A673 (cell line): ENCODE measurements around the gene PKP1. TPM values are rescaled to one million over a fixed set of nuclear protein-coding genes. Genes with fewer than 3 reads are reported as not detected.

Experiments
- BruUV-seq: library from RNA; stranded (reverse); fragments of 400-500 nt; replicated peaks from 2 replicates; lab custom pipeline; 2021; lab: Mats Ljungman, UMichigan
- CTCF ChIA-PET: fragments of 300-600 bp; sonication (Branson Sonifier 250); formaldehyde crosslinking; loops from one replicate; lab custom pipeline; 2022; ENCODE audit warnings: antibody characterized with exemption; lab: Charles Lee
- POLR2A ChIA-PET: fragments of 300-600 bp; sonication (Branson Sonifier 250); formaldehyde crosslinking; loops from one replicate; lab custom pipeline; 2022; ENCODE audit warnings: antibody characterized with exemption; ENCODE audit not compliant: low non-redundant PET; lab: Charles Lee
- DNase-seq: peaks from one replicate; pipeline ENCODE4 v3.0.0-alpha.2; 2015; ENCODE audit warnings: low spot score
- H3K27ac ChIP-seq: fragments of 200-600 bp; sonication (generic); 2 replicates; pipeline ENCODE4 v1.5.1; 2016; ENCODE audit warnings: mixed run types, low read depth, mild to moderate bottlenecking, mixed read lengths, antibody characterized with exemption, low read length; ENCODE audit not compliant: poor library complexity, severe bottlenecking
- H3K27me3 ChIP-seq: fragments of 200-600 bp; sonication (generic); replicated peaks from 2 replicates; pipeline ENCODE4 v1.6.1; 2017; ENCODE audit warnings: mixed run types, low read depth, mild to moderate bottlenecking, mixed read lengths, antibody characterized with exemption, low read length; ENCODE audit not compliant: insufficient read depth, poor library complexity
- H3K36me3 ChIP-seq: fragments of 200-600 bp; sonication (generic); 2 replicates; pipeline ENCODE4 v1.6.1; 2016; ENCODE audit warnings: mixed run types, mild to moderate bottlenecking, mixed read lengths, antibody characterized with exemption, low read length; ENCODE audit not compliant: insufficient read depth, poor library complexity, severe bottlenecking
- H3K4me1 ChIP-seq: fragments of 200-600 bp; sonication (generic); 2 replicates; pipeline ENCODE4 v1.6.1; 2017; ENCODE audit warnings: mixed run types, mild to moderate bottlenecking, mixed read lengths, antibody characterized with exemption, low read length; ENCODE audit not compliant: insufficient read depth, poor library complexity, severe bottlenecking
- H3K4me3 ChIP-seq: fragments of 200-600 bp; sonication (generic); 2 replicates; pipeline ENCODE4 v1.5.1; 2016; ENCODE audit warnings: low read depth, mixed run types, mild to moderate bottlenecking, mixed read lengths, low read length; ENCODE audit not compliant: poor library complexity, severe bottlenecking
- H3K9me3 ChIP-seq: fragments of 200-600 bp; sonication (generic); 2 replicates; pipeline ENCODE4 v1.6.1; 2016; ENCODE audit warnings: mixed run types, low read depth, mild to moderate bottlenecking, mixed read lengths, antibody characterized with exemption, low read length; ENCODE audit not compliant: poor library complexity, severe bottlenecking
- EZH2 ChIP-seq: fragments of 200-600 bp; sonication (generic); IDR thresholded peaks from 2 replicates; pipeline ENCODE4 v1.6.1; 2017; ENCODE audit warnings: borderline replicate concordance, low read depth, mild to moderate bottlenecking, mixed read lengths, antibody characterized with exemption, low read length; ENCODE audit not compliant: poor library complexity, severe bottlenecking
- intact Hi-C: fragments of 100-400 bp; cut with micrococcal nuclease; formaldehyde crosslinking; loops from one replicate; pipeline ENCODE4 v1.10.0; 2022; ENCODE audit not compliant: unreplicated experiment
- total RNA-seq: library from RNA; stranded (reverse); gene quantifications from 2 replicates; pipeline ENCODE4 v1.2.3, GENCODE V29; 2021
- TF ChIP-seq, protein P1 (sequence below): fragments of 300-800, 200-600 bp; sonication (generic); conservative IDR thresholded peaks from 2 replicates; pipeline ENCODE4 v1.5.1; 2017; ENCODE audit warnings: low read depth, mild to moderate bottlenecking, antibody characterized with exemption, low read length, moderate library complexity, mixed read lengths

The PKP1 gene
- total RNA-seq, 1 experiment from 2014 or later = 535 TPM

DNA sequence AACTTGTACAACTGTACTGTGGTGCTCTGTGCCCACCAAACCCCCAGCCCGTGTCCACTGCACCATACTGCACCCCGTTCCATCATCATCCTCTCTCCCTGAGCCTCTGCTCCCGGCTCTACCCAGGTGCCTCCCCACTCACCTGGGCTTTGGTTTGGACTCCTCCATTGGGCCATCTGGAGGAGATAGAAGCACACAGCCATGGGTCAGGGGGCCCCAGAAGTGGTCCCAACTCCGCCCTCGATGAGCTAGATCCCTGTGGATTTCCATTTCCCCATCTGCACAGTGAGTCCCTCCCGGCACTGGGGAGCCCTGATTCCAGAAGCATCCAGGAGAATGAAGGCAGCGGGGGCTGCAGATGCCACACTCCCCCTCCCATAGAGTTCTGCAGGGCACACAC lies 83.4 kb downstream of the PKP1 start:
- H3K9me3 ChIP-seq = no peaks in the 10 kb centered on the region
- H3K27ac ChIP-seq = no peak overlapping the region
- H3K4me3 ChIP-seq = no peak overlapping the region
- no TSS peak for BruUV-seq
- no peak for DNase-seq
- ChIA-PET POLR2A (no interaction called here), CTCF (no interaction called here)
- intact Hi-C loops = no loop called here
- TF ChIP-seq, protein P1, sequence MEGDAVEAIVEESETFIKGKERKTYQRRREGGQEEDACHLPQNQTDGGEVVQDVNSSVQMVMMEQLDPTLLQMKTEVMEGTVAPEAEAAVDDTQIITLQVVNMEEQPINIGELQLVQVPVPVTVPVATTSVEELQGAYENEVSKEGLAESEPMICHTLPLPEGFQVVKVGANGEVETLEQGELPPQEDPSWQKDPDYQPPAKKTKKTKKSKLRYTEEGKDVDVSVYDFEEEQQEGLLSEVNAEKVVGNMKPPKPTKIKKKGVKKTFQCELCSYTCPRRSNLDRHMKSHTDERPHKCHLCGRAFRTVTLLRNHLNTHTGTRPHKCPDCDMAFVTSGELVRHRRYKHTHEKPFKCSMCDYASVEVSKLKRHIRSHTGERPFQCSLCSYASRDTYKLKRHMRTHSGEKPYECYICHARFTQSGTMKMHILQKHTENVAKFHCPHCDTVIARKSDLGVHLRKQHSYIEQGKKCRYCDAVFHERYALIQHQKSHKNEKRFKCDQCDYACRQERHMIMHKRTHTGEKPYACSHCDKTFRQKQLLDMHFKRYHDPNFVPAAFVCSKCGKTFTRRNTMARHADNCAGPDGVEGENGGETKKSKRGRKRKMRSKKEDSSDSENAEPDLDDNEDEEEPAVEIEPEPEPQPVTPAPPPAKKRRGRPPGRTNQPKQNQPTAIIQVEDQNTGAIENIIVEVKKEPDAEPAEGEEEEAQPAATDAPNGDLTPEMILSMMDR = no peak
- TF ChIP-seq EZH2 = no peak
- H3K27me3 ChIP-seq = no peaks in the 10 kb centered on the region
- H3K36me3 ChIP-seq = no peaks in the 10 kb centered on the region
- no peaks in the 10 kb centered on the region for H3K4me1 ChIP-seq

DNA sequence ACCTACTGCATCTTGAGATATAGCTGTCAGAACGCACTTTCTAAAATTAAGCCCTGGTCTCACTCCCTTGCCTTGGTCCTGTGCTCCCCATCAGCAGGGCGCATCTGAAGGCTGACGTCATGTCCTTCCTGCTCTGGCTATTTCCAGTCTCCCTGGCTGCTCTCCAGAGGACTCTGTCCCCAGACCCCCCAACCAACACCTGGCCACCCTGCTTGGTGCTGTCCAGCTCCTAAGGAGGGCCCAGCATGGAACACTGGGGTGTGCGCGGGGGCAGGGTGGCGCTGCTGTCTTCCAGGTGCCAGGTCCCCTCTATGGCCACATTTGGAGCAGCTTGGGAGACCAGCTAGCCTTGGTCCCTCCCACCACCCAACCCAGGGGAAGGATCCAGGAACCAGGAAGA lies 85.9 kb downstream of the PKP1 start:
- CTCF ChIA-PET = no interaction called here
- no peaks in the 10 kb centered on the region for H3K4me1 ChIP-seq
- DNase-seq = no peak

DNA sequence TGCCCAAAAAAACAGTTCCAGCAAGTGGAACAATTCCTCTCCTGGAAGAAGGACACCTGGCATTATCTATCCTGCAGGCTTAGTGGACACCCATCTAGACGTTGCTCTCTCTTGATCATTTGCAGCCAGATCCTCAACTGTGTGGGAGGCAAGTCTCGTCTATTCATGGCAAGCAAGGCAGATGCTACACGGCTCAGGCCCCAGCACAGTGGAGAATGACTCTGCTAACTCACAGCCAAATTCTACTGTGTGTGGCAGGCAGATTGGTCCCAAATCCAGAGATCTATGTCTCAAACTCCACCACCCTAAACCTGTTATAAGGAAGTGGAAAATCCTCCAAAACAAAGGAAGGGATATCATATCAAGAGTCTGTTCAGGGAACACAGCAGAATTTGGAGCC lies 87.2 kb downstream of the PKP1 start:
- no peak overlapping the region for H3K4me3 ChIP-seq
- no TSS peak for BruUV-seq

More for the DNA sequence above, 85.9 kb downstream of the PKP1 start:
- no peaks in the 10 kb centered on the region for H3K27me3 ChIP-seq
- no TSS peak for BruUV-seq
- no peak overlapping the region for H3K27ac ChIP-seq
- no peaks in the 10 kb centered on the region for H3K9me3 ChIP-seq
- H3K36me3 ChIP-seq = no peaks in the 10 kb centered on the region
- TF ChIP-seq EZH2 = no peak
- TF ChIP-seq, protein P1 = no peak
- no peak overlapping the region for H3K4me3 ChIP-seq
- POLR2A ChIA-PET = no interaction called here
- intact Hi-C loops = no loop called here

More for the DNA sequence above, 87.2 kb downstream of the PKP1 start:
- no peaks in the 10 kb centered on the region for H3K27me3 ChIP-seq
- CTCF ChIA-PET = no interaction called here
- H3K4me1 ChIP-seq = no peaks in the 10 kb centered on the region
- no peak for DNase-seq
- TF ChIP-seq, protein P1 = no peak
- intact Hi-C loops = no loop called here
- no peaks in the 10 kb centered on the region for H3K36me3 ChIP-seq
- POLR2A ChIA-PET = no interaction called here
- no peaks in the 10 kb centered on the region for H3K9me3 ChIP-seq
- H3K27ac ChIP-seq = no peak overlapping the region
